Sigmoid colon (tissue), 3 donors: ENCODE data around the gene OR4E2.

Experiments
- CTCF ChIP-seq, 4 experiments: fragments of 450-650 bp in 3 of 4; fragments of 200-600 bp in 1 of 4; IDR thresholded peaks; one replicate each; pipeline ENCODE4 v1.5.1; 2016 to 2019; ENCODE audit warnings: antibody characterized with exemption in 4 of 4, mild to moderate bottlenecking in 3 of 4, moderate library complexity in 2 of 4
- POLR2A ChIP-seq, 2 donors: fragments of 450-650 bp; IDR thresholded peaks; one replicate each; pipeline ENCODE4 v1.6.1; 2016; ENCODE audit warnings: antibody characterized with exemption in 2 of 2, mild to moderate bottlenecking in 2 of 2, moderate library complexity in 2 of 2

GRCh38 chr14:21656980-21657379 is 3.3 kb downstream of the OR4E2 start:
- TF ChIP-seq POLR2A (IDR thresholded peaks at IDR 0.05) = no peak
- no peak for TF ChIP-seq CTCF (IDR thresholded peaks at IDR 0.05)
